Neural cell (in vitro differentiated cells): ENCODE measurements around the gene TEDC2. TPM values are rescaled to one million over a fixed set of nuclear protein-coding genes. Genes with fewer than 3 reads are reported as not detected.
"Not testable (repeated sequence)": the region's sequence is repeated elsewhere in the genome, so short reads cannot be mapped to it uniquely, and the experiment has no call there.

Source experiments
- H2AFZ ChIP-seq: fragments of 200-600, 300-800 bp; sonication (generic), shearing (Covaris generic); 2 replicates; pipeline ENCODE4 v1.6.0; 2014; ENCODE audit warnings: low read depth, mild to moderate bottlenecking, antibody characterized with exemption, low read length, moderate library complexity
- H3F3A ChIP-seq: fragments of 200-600 bp; shearing (Covaris generic); 2 replicates; pipeline ENCODE4 v1.6.1; 2016; ENCODE audit warnings: mild to moderate bottlenecking, moderate library complexity, mixed read lengths, antibody characterized with exemption, low read length; ENCODE audit not compliant: insufficient read depth, poor library complexity, severe bottlenecking
- H3K27ac ChIP-seq: fragments of 200-600, 300-800 bp; sonication (generic), shearing (Covaris generic); 2 replicates; pipeline ENCODE4 v1.5.1; 2014; ENCODE audit warnings: mild to moderate bottlenecking, low read length, moderate library complexity
- H3K27me3 ChIP-seq: fragments of 300-800, 200-600 bp; sonication (generic), shearing (Covaris generic); 2 replicates; pipeline ENCODE4 v1.6.0; 2014; ENCODE audit warnings: mild to moderate bottlenecking, low read depth, low read length, moderate library complexity; ENCODE audit not compliant: insufficient read depth
- H3K36me3 ChIP-seq: fragments of 300-800, 200-600 bp; sonication (generic), shearing (Covaris generic); 2 replicates; pipeline ENCODE4 v1.5.1; 2014; ENCODE audit warnings: mild to moderate bottlenecking, antibody characterized with exemption, low read length, moderate library complexity; ENCODE audit not compliant: insufficient read depth
- H3K4me2 ChIP-seq: fragments of 300-800, 200-600 bp; sonication (generic), shearing (Covaris generic); 2 replicates; pipeline ENCODE4 v1.6.0; 2014; ENCODE audit warnings: mild to moderate bottlenecking, low read length
- H3K4me3 ChIP-seq: fragments of 300-800, 200-600 bp; sonication (generic), shearing (Covaris generic); 2 replicates; pipeline ENCODE4 v1.5.1; 2014; ENCODE audit warnings: mild to moderate bottlenecking, low read length, moderate library complexity
- H3K79me2 ChIP-seq: fragments of 200-600 bp; shearing (Covaris generic); replicated peaks from 2 replicates; pipeline ENCODE4 v1.6.0; 2014; ENCODE audit warnings: mild to moderate bottlenecking, low read length, moderate library complexity; ENCODE audit not compliant: insufficient read depth
- H3K9ac ChIP-seq: fragments of 300-800, 200-600 bp; sonication (generic), shearing (Covaris generic); 2 replicates; pipeline ENCODE4 v1.6.1; 2016; ENCODE audit warnings: mild to moderate bottlenecking, low read length, mixed read lengths
- H3K9me2 ChIP-seq: fragments of 200-600 bp; shearing (Covaris generic); 2 replicates; pipeline ENCODE4 v1.6.1; 2016; ENCODE audit warnings: mild to moderate bottlenecking, low read length, mixed read lengths; ENCODE audit not compliant: insufficient read depth
- H3K9me3 ChIP-seq: fragments of 200-600, 300-800 bp; sonication (generic), shearing (Covaris generic); 2 replicates; pipeline ENCODE4 v1.6.1; 2016; ENCODE audit warnings: mild to moderate bottlenecking, mixed run types, low read length, moderate library complexity, mixed read lengths
- H4K20me1 ChIP-seq: fragments of 200-600 bp; shearing (Covaris generic); 2 replicates; pipeline ENCODE4 v1.6.1; 2016; ENCODE audit warnings: mild to moderate bottlenecking, mixed run types; ENCODE audit not compliant: insufficient read depth
- EP300 ChIP-seq: fragments of 450-650 bp; conservative IDR thresholded peaks from 2 replicates; pipeline ENCODE4 v1.6.1; 2014; ENCODE audit warnings: antibody characterized with exemption, mild to moderate bottlenecking, moderate library complexity; ENCODE audit not compliant: poor library complexity, severe bottlenecking
- EZH2 ChIP-seq: fragments of 200-600, 300-800 bp; shearing (Covaris generic), sonication (generic); IDR thresholded peaks from 2 replicates; pipeline ENCODE4 v1.6.1; 2014; ENCODE audit warnings: antibody characterized with exemption, low read length, borderline replicate concordance, mild to moderate bottlenecking; ENCODE audit not compliant: insufficient read depth, poor library complexity, severe bottlenecking
- MXI1 ChIP-seq: fragments of 450-650 bp; conservative IDR thresholded peaks from 2 replicates; pipeline ENCODE4 v1.6.1; 2014; ENCODE audit warnings: antibody characterized with exemption, mild to moderate bottlenecking; ENCODE audit not compliant: poor library complexity, severe bottlenecking
- POLR2AphosphoS5 ChIP-seq: IDR thresholded peaks from 2 replicates; pipeline ENCODE4 v1.6.1; 2012
- REST ChIP-seq: IDR thresholded peaks from 2 replicates; pipeline ENCODE4 v1.6.1; 2012; ENCODE audit warnings: borderline replicate concordance
- SMC3 ChIP-seq: fragments of 450-650 bp; conservative IDR thresholded peaks from 2 replicates; pipeline ENCODE4 v1.6.1; 2014; ENCODE audit warnings: antibody characterized with exemption, mild to moderate bottlenecking, moderate library complexity; ENCODE audit not compliant: poor library complexity
- polyA plus RNA-seq: library from polyadenylated mRNA; depleted of rRNA; stranded (reverse); fragments of >200 nt; gene quantifications from 2 replicates; pipeline ENCODE4 v1.2.3, GENCODE V29; 2014

The TEDC2 gene
- polyA plus RNA-seq, 1 donor from 2014 or later: 31.5 TPM

- H3K9me2 ChIP-seq: no peaks in the 10 kb centered on the region
- TF ChIP-seq EP300 (no peak), REST (no peak), POLR2AphosphoS5 (no peak)
- no peaks in the 10 kb centered on the region for H4K20me1 ChIP-seq
- no peak overlapping the region for H3K27ac ChIP-seq
- H3K9me3 ChIP-seq: no peaks in the 10 kb centered on the region
- no peaks in the 10 kb centered on the region for H3K79me2 ChIP-seq
- no peaks in the 10 kb centered on the region for H3K27me3 ChIP-seq
- no peak overlapping the region for H3K9ac ChIP-seq
- no peak overlapping the region for H3K4me3 ChIP-seq
- H3F3A ChIP-seq: no peaks in the 10 kb centered on the region
- no peak overlapping the region for H3K4me2 ChIP-seq
- no peak overlapping the region for H2AFZ ChIP-seq
- no peaks in the 10 kb centered on the region for H3K36me3 ChIP-seq
Measured at GRCh38 chr16:2439598-2439997, 20.3 kb upstream of the TEDC2 start.

- not testable (repeated sequence) for H3K36me3 ChIP-seq, H4K20me1 ChIP-seq, H3K4me2 ChIP-seq, H3K79me2 ChIP-seq, H3K4me3 ChIP-seq, H3F3A ChIP-seq, H3K9me2 ChIP-seq, H3K9ac ChIP-seq, H3K9me3 ChIP-seq, H2AFZ ChIP-seq, H3K27ac ChIP-seq, H3K27me3 ChIP-seq
Measured at GRCh38 chr16:2441143-2441804, 18.6 kb upstream of the TEDC2 start.

- TF ChIP-seq MXI1 (no peak), POLR2AphosphoS5 (no peak), REST (no peak), EP300 (no peak), EZH2 (no peak), SMC3 (no peak)
- Histone ChIP-seq H4K20me1 (no peaks in the 10 kb centered on the region), H3K27ac (no peak overlapping the region), H2AFZ (no peak overlapping the region), H3K9ac (no peak overlapping the region), H3K4me3 (no peak overlapping the region), H3K4me2 (no peak overlapping the region), H3K27me3 (no peaks in the 10 kb centered on the region), H3K79me2 (no peaks in the 10 kb centered on the region), H3K36me3 (no peaks in the 10 kb centered on the region), H3K9me2 (no peaks in the 10 kb centered on the region), H3K9me3 (no peaks in the 10 kb centered on the region), H3F3A (no peaks in the 10 kb centered on the region)
Measured at GRCh38 chr16:2443555-2443954, 16.4 kb upstream of the TEDC2 start.
